ENCODE results near the gene MCRIP1. TPM values are rescaled to one million over a fixed set of nuclear protein-coding genes. Genes with fewer than 3 reads are reported as not detected.

Gene MCRIP1
- total and polyA plus RNA-seq, 10 of the 15 experiments (the other 5 are each of a cell fraction or from before 2014, with no cell fraction given): 0.31 to 54.4 (median 30.8) TPM

- ChIA-PET CTCF (no interaction called here), RAD21 (ENCODE audit: unreplicated experiment) (no interaction called here), SMC1A (ENCODE audit: uncharacterized antibody, unreplicated experiment) (no interaction called here), POLR2A (no interaction called here)
- H3K4me1 ChIP-seq (ENCODE audit: control insufficient read depth, insufficient read depth, low read length): no peaks in the 10 kb centered on the region
- no peaks in the 10 kb centered on the region for H4K20me1 ChIP-seq (ENCODE audit: control insufficient read depth, insufficient read depth)
- H3K27ac ChIP-seq (ENCODE audit: control insufficient read depth, insufficient read depth): no peak overlapping the region
- H2AFZ ChIP-seq (ENCODE audit: control insufficient read depth, low read depth, low read length): no peak overlapping the region
- no peak for DNase-seq (ENCODE audit: low read depth, low spot score)
- H3K4me2 ChIP-seq (ENCODE audit: control insufficient read depth, insufficient read depth): no peak overlapping the region
- no peaks in the 10 kb centered on the region for H3K9me3 ChIP-seq (replicated peaks; ENCODE audit: control insufficient read depth, insufficient read depth, low read length)
- no peaks in the 10 kb centered on the region for H3K36me3 ChIP-seq (ENCODE audit: control insufficient read depth in 2 of 2, insufficient read depth in 2 of 2, low read length in 1 of 2)
- no peaks in the 10 kb centered on the region for H3K27me3 ChIP-seq (replicated peaks in 1 of 2; ENCODE audit: control insufficient read depth in 2 of 2, insufficient read depth in 2 of 2, low read length in 1 of 2)
- no TSS peak for BruUV-seq (replicated peaks)
- 53% methylated on average over 42 of the region's 42 CpGs for WGBS (ENCODE audit: insufficient coverage, insufficient replicate concordance, low lambda C conversion rate, missing lambda C conversion rate)
- TF ChIP-seq MYB (IDR thresholded peaks at IDR 0.05; ENCODE audit: borderline replicate concordance, low read depth, low read length) (no peak), YY1 (IDR thresholded peaks at IDR 0.05; ENCODE audit: low read depth, low read length) (no peak), IKZF2 (IDR thresholded peaks at IDR 0.05) (no peak), SMARCA5 (IDR thresholded peaks at IDR 0.05) (no peak), SIN3A (IDR thresholded peaks at IDR 0.05; ENCODE audit: low read depth, low read length) (no peak), CUX1 (IDR thresholded peaks at IDR 0.05; ENCODE audit: insufficient replicate concordance, low read depth, low read length) (no peak), TCF12 (IDR thresholded peaks at IDR 0.05; ENCODE audit: low read depth, low read length) (no peak), EED (IDR thresholded peaks at IDR 0.05; ENCODE audit: low read depth) (no peak), PKNOX1 (IDR thresholded peaks at IDR 0.05) (no peak), NRF1 (conservative IDR thresholded peaks at IDR 0.05; ENCODE audit: low read depth, low read length) (no peak), HDGF (IDR thresholded peaks at IDR 0.05) (no peak)
- ATAC-seq: no peak
- in situ Hi-C loops (cut with MboI) (no loop called here), intact Hi-C loops (cut with micrococcal nuclease; ENCODE audit: unreplicated experiment) (no loop called here)
- no peak overlapping the region for H3K4me3 ChIP-seq
- H3K79me2 ChIP-seq (ENCODE audit: control insufficient read depth, insufficient read depth, low read length): no peaks in the 10 kb centered on the region
- H3K9ac ChIP-seq (ENCODE audit: control insufficient read depth, insufficient read depth, low read length): no peak overlapping the region
- no peak for FAIRE-seq
Measured at GRCh38 chr17:81810892-81811704, 22.0 kb downstream of the MCRIP1 start.
